ENCODE data around the gene INO80C.

- no peak for TF ChIP-seq CTCF (IDR thresholded peaks at IDR 0.05; ENCODE audit: low read length)
- TF ChIP-seq EZH2 (optimal IDR thresholded peaks at IDR 0.05; ENCODE audit: low read depth, low read length) = no peak
Measured at GRCh38 chr18:35504996-35505395, 7.2 kb upstream of the INO80C start.
